GM12892 (cell line): ENCODE measurements around the gene TAF3.

ENCODE experiments used
- POLR2A ChIP-seq: IDR thresholded peaks from 2 replicates; pipeline ENCODE4 v1.6.1; 2011; ENCODE audit warnings: low read depth, low read length, control low read depth
- POLR2AphosphoS5 ChIP-seq: IDR thresholded peaks from 2 replicates; pipeline ENCODE4 v1.6.1; 2011; ENCODE audit warnings: low read depth, low read length, control low read depth

DNA sequence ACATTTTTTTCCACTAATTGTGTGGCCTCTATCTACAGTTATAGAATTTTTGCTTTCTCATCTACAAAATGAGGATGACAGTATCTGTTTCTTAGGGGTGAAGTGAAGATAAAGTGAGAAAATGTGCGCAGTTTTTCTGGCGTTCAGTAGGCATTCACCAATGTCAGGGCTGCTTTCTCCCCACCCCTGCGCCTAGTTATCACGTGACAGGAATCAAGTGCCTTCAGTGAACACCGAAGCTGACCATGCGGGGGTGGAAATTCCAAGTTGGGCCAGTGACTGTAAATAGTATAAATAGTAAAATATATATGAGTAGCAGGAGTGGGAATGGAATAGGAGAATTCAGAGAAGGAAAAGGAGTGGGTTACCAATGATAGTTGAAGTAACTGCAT lies 77.4 kb downstream of the TAF3 start:
- no peak for TF ChIP-seq POLR2AphosphoS5
- TF ChIP-seq POLR2A, result no peak
